ENCODE results near the gene DOCK6. TPM values are rescaled to one million over a fixed set of nuclear protein-coding genes. Genes with fewer than 3 reads are reported as not detected.
A peak's percentile ranks its signal among the peaks of the same experiment; 100 is the strongest.

DOCK6 gene
- total and polyA plus RNA-seq, 2 of the 13 experiments (the other 11 are each of a cell fraction or from before 2014, with no cell fraction given): 5.4 to 38.1 TPM

- no peak; the same call in 1 of the 2 replicates for TF ChIP-seq ZNF317 (CRISPR knock-in tag; IDR thresholded peaks at IDR 0.05)
- no peak for TF ChIP-seq CENPBD1 (CRISPR knock-in tag; IDR thresholded peaks at IDR 0.05; ENCODE audit: borderline replicate concordance, low read depth)
- no peak for TF ChIP-seq ZNF496 (CRISPR knock-in tag; IDR thresholded peaks at IDR 0.05; ENCODE audit: insufficient replicate concordance)
- no peak; the same call in 1 of the 2 replicates for TF ChIP-seq ZNF205 (CRISPR knock-in tag; IDR thresholded peaks at IDR 0.05)
- no peak for TF ChIP-seq ETV6 (CRISPR knock-in tag; conservative IDR thresholded peaks at IDR 0.05)
- TF ChIP-seq BCL3 (CRISPR knock-in tag; IDR thresholded peaks at IDR 0.05): no peak; the same call in 1 of the 2 replicates
- TF ChIP-seq IKZF4 (CRISPR knock-in tag; IDR thresholded peaks at IDR 0.05; ENCODE audit: borderline replicate concordance, low read depth, not compliant biosample characterization): peak; percentile 4
- peak; percentile 90 for TF ChIP-seq CREB1 (IDR thresholded peaks at IDR 0.05)
- TF ChIP-seq CREB1 (CRISPR knock-in tag; IDR thresholded peaks at IDR 0.05): peak; percentile 69
- no peak for TF ChIP-seq FOXP4 (CRISPR knock-in tag; IDR thresholded peaks at IDR 0.05)
- TF ChIP-seq ZNF616 (CRISPR knock-in tag; IDR thresholded peaks at IDR 0.05; ENCODE audit: low read depth): no peak
- no peak; the same call in 1 of the 2 replicates for TF ChIP-seq THRA (CRISPR knock-in tag; IDR thresholded peaks at IDR 0.05; ENCODE audit: borderline replicate concordance)
- no peak for TF ChIP-seq ZNF713 (CRISPR knock-in tag; IDR thresholded peaks at IDR 0.05)
- TF ChIP-seq ZNF543 (CRISPR knock-in tag; IDR thresholded peaks at IDR 0.05): no peak
- no peak for TF ChIP-seq ZNF18 (CRISPR knock-in tag; IDR thresholded peaks at IDR 0.05; ENCODE audit: insufficient replicate concordance)
- 0 out of 2 replicates have a peak, but pooled peaks have one; percentile 31 for TF ChIP-seq THAP9 (CRISPR knock-in tag; IDR thresholded peaks at IDR 0.05; ENCODE audit: borderline replicate concordance)
- TF ChIP-seq ATRX (CRISPR knock-in tag; IDR thresholded peaks at IDR 0.05; ENCODE audit: borderline replicate concordance): no peak
- no peak for TF ChIP-seq SMC3 (IDR thresholded peaks at IDR 0.05; ENCODE audit: low read length)
- peak; percentile 76; the same call in 1 of the 2 replicates for TF ChIP-seq ZFYVE20 (CRISPR knock-in tag; IDR thresholded peaks at IDR 0.05; ENCODE audit: borderline replicate concordance, low read depth)
Observed at GRCh38 chr19:11155373-11156120, 106.8 kb downstream of the DOCK6 start, which contains the start of gene SPC24 (continued).

All from HepG2 (cell line).